DMS114 treated with DMSO at 0.1 percent for 48 hours (cell line): ENCODE results near the gene FAF1.
"Not testable (repeated sequence)": the region's sequence is repeated elsewhere in the genome, so short reads cannot be mapped to it uniquely, and the experiment has no call there.

Experiments
- DNase-seq: peaks from one replicate; lab custom pipeline; 2025; ENCODE audit not compliant: unreplicated experiment; lab: John Stamatoyannopoulos, UW

The FAF1 gene

GRCh38 chr1:50591598-50591997 lies 368.5 kb downstream of the FAF1 start:
- no peak for DNase-seq

GRCh38 chr1:50582346-50582745 lies 377.7 kb downstream of the FAF1 start:
- no peak for DNase-seq

- no peak for DNase-seq
Measured at GRCh38 chr1:50570066-50570468, 390.0 kb downstream of the FAF1 start.

GRCh38 chr1:50568782-50569181 lies 391.3 kb downstream of the FAF1 start:
- DNase-seq, result no peak

GRCh38 chr1:50566405-50566804 lies 393.7 kb downstream of the FAF1 start:
- no peak for DNase-seq

GRCh38 chr1:50564417-50564816 lies 395.6 kb downstream of the FAF1 start:
- no peak for DNase-seq

- no peak for DNase-seq
Measured at GRCh38 chr1:50562106-50562505, 398.0 kb downstream of the FAF1 start.

GRCh38 chr1:50559421-50559820 lies 400.6 kb downstream of the FAF1 start:
- no peak for DNase-seq

GRCh38 chr1:50553921-50554320 lies 406.1 kb downstream of the FAF1 start:
- no peak for DNase-seq

GRCh38 chr1:50548243-50548642 lies 411.8 kb downstream of the FAF1 start:
- no peak for DNase-seq

GRCh38 chr1:50542362-50542761 lies 417.7 kb downstream of the FAF1 start:
- no peak for DNase-seq

GRCh38 chr1:50538476-50538875 lies 421.6 kb downstream of the FAF1 start:
- no peak for DNase-seq

GRCh38 chr1:50531601-50532000 lies 428.5 kb downstream of the FAF1 start:
- no peak for DNase-seq

- DNase-seq, result no peak
Measured at GRCh38 chr1:50531027-50531426, 429.0 kb downstream of the FAF1 start.

- DNase-seq, result no peak
Measured at GRCh38 chr1:50529510-50529909, 430.6 kb downstream of the FAF1 start.

- not testable (repeated sequence) for DNase-seq
Measured at GRCh38 chr1:50527987-50528320, 432.1 kb downstream of the FAF1 start.

- DNase-seq, result no peak
Measured at GRCh38 chr1:50527249-50527986, 432.6 kb downstream of the FAF1 start.

GRCh38 chr1:50526431-50526830 lies 433.6 kb downstream of the FAF1 start:
- DNase-seq, result no peak

- DNase-seq, result no peak
Measured at GRCh38 chr1:50523548-50523947, 436.5 kb downstream of the FAF1 start.

GRCh38 chr1:50522691-50523342 lies 437.2 kb downstream of the FAF1 start:
- DNase-seq, result no peak

- DNase-seq, result no peak
Measured at GRCh38 chr1:50521703-50522102, 438.4 kb downstream of the FAF1 start.

- DNase-seq, result no peak
Measured at GRCh38 chr1:50517488-50517887, 442.6 kb downstream of the FAF1 start.

GRCh38 chr1:50516056-50516455 lies 444.0 kb downstream of the FAF1 start:
- DNase-seq, result no peak
